ENCODE results near the gene LILRA5. TPM values are rescaled to one million over a fixed set of nuclear protein-coding genes. Genes with fewer than 3 reads are reported as not detected.

LILRA5 gene
- total and polyA plus RNA-seq, 2 donors: 1.5 to 9.2 TPM

DNA sequence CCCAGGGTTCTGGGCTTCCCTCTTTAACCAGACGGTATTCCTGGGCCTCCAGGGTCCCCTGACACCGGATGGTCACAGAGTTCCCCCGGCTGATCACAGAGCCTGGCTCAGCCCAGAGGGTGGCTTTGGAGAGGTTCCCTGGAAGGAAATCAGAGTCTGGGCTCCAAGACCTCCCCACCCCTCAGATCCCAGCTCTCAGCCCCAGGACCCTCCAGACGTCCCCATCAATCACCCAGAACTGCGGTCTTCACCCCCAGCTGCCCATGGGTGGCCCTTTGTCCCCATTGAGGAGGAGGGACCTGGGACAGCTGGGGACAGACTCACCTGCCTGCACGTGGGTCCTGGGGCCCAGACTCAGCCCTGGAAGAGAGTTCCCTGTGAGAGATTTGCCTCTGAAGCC, 955 bp downstream of the LILRA5 start:
- no peaks in the 10 kb centered on the region for H3K36me3 ChIP-seq (ENCODE audit: control insufficient read depth in 2 of 2, insufficient read depth in 2 of 2, low read length in 1 of 2)
- H3K4me3 ChIP-seq (ENCODE audit: low read length in 2 of 2): no peak overlapping the region
- 85% methylated on average over 6 of the region's 6 CpGs for WGBS
- H3K27me3 ChIP-seq (ENCODE audit: control insufficient read depth in 2 of 2, insufficient read depth in 1 of 2, low read length in 1 of 2): peaks cover 0 to 23% of the 10 kb centered on the region in 2 donors
- H3K9me3 ChIP-seq (ENCODE audit: control insufficient read depth in 2 of 2, insufficient read depth in 1 of 2, low read length in 1 of 2): no peaks in the 10 kb centered on the region
- no peak for DNase-seq (ENCODE audit: low read depth in 6 of 9, low spot score in 9 of 9)
- H3K27ac ChIP-seq (ENCODE audit: low read depth in 1 of 2, low read length in 1 of 2): no peak overlapping the region
- peaks cover 0 to 5% of the 10 kb centered on the region in 2 donors for H3K4me1 ChIP-seq (ENCODE audit: control insufficient read depth in 2 of 2, insufficient read depth in 2 of 2, low read length in 2 of 2)

DNA sequence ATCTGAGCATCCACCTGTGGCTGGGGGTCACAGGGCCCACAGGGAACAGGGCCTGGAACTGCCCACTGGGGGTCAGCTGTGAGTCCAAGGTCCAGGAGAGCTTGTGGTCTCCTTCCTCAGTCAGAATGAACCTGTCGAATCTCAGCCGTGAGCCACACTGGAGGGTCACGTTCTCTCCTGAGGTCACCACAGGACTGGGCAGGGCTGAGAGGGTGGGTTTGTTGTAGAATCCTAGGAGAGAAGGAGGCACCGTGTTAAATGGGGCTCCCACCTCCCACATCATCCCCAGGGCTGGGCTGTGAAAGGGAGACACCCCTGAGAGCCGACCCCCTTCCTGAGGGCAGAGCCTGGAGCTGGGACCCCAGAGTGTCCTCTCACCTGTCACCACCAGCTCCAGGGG, 1.5 kb downstream of the LILRA5 start:
- Histone ChIP-seq H3K27ac (ENCODE audit: low read depth in 1 of 2, low read length in 1 of 2) (no peak overlapping the region), H3K4me1 (ENCODE audit: control insufficient read depth in 2 of 2, insufficient read depth in 2 of 2, low read length in 2 of 2) (peaks cover 0 to under 1% of the 10 kb centered on the region in 2 donors)

DNA sequence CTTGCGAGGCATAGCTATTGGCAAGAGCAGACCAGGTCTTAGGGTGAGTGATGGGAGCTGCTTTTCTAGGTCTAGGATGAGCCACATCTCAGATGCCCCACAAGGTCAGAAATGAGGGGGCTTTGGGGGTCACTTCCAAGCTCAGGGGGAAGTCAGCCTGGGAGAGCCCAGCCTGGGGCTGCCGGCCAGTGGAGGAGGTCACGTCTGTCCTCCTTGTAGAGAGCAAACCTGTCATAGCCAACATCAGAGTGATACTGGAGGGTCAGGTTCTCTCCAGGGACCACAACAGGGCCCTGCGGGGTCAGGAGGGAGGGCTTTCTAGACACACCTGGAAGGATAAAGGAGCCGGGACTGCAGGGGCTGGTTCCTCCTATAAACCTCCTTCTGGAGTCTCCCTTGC, 2.4 kb downstream of the LILRA5 start:
- H3K27me3 ChIP-seq (ENCODE audit: control insufficient read depth in 2 of 2, insufficient read depth in 1 of 2, low read length in 1 of 2): peaks cover 0 to 18% of the 10 kb centered on the region in 2 donors
- 83% methylated on average over 5 of the region's 5 CpGs for WGBS
- no peak overlapping the region for H3K27ac ChIP-seq (ENCODE audit: low read depth in 1 of 2, low read length in 1 of 2)
- H3K4me1 ChIP-seq (ENCODE audit: control insufficient read depth in 2 of 2, insufficient read depth in 2 of 2, low read length in 2 of 2): no peaks in the 10 kb centered on the region
- no peaks in the 10 kb centered on the region for H3K36me3 ChIP-seq (ENCODE audit: control insufficient read depth in 2 of 2, insufficient read depth in 2 of 2, low read length in 1 of 2)
- H3K9me3 ChIP-seq (ENCODE audit: control insufficient read depth in 2 of 2, insufficient read depth in 1 of 2, low read length in 1 of 2): no peaks in the 10 kb centered on the region
- no peak for DNase-seq (ENCODE audit: low read depth in 6 of 9, low spot score in 9 of 9)
- no peak overlapping the region for H3K4me3 ChIP-seq (ENCODE audit: low read length in 2 of 2)

More for the DNA sequence above, 1.5 kb downstream of the LILRA5 start:
- DNase-seq (ENCODE audit: low read depth in 6 of 9, low spot score in 9 of 9): no peak
- no peak overlapping the region for H3K4me3 ChIP-seq (ENCODE audit: low read length in 2 of 2)
- peaks cover 0 to 18% of the 10 kb centered on the region in 2 donors for H3K27me3 ChIP-seq (ENCODE audit: control insufficient read depth in 2 of 2, insufficient read depth in 1 of 2, low read length in 1 of 2)
- WGBS: 93% methylated on average over 5 of the region's 5 CpGs
- H3K9me3 ChIP-seq (ENCODE audit: control insufficient read depth in 2 of 2, insufficient read depth in 1 of 2, low read length in 1 of 2): no peaks in the 10 kb centered on the region
- no peaks in the 10 kb centered on the region for H3K36me3 ChIP-seq (ENCODE audit: control insufficient read depth in 2 of 2, insufficient read depth in 2 of 2, low read length in 1 of 2)

- Histone ChIP-seq H3K9me3 (ENCODE audit: control insufficient read depth in 2 of 2, insufficient read depth in 1 of 2, low read length in 1 of 2) (no peaks in the 10 kb centered on the region), H3K36me3 (ENCODE audit: control insufficient read depth in 2 of 2, insufficient read depth in 2 of 2, low read length in 1 of 2) (no peaks in the 10 kb centered on the region), H3K4me3 (ENCODE audit: low read length in 2 of 2) (no peak overlapping the region), H3K27ac (ENCODE audit: low read depth in 1 of 2, low read length in 1 of 2) (no peak overlapping the region), H3K4me1 (ENCODE audit: control insufficient read depth in 2 of 2, insufficient read depth in 2 of 2, low read length in 2 of 2) (no peaks in the 10 kb centered on the region), H3K27me3 (ENCODE audit: control insufficient read depth in 2 of 2, insufficient read depth in 1 of 2, low read length in 1 of 2) (peaks cover 0 to 18% of the 10 kb centered on the region in 2 donors)
- DNase-seq (ENCODE audit: low read depth in 6 of 9, low spot score in 9 of 9): no peak
- 79% methylated on average over 12 of the region's 12 CpGs for WGBS
These were observed 3.2 kb downstream of the LILRA5 start for GRCh38 chr19:54309811-54310210.

DNA sequence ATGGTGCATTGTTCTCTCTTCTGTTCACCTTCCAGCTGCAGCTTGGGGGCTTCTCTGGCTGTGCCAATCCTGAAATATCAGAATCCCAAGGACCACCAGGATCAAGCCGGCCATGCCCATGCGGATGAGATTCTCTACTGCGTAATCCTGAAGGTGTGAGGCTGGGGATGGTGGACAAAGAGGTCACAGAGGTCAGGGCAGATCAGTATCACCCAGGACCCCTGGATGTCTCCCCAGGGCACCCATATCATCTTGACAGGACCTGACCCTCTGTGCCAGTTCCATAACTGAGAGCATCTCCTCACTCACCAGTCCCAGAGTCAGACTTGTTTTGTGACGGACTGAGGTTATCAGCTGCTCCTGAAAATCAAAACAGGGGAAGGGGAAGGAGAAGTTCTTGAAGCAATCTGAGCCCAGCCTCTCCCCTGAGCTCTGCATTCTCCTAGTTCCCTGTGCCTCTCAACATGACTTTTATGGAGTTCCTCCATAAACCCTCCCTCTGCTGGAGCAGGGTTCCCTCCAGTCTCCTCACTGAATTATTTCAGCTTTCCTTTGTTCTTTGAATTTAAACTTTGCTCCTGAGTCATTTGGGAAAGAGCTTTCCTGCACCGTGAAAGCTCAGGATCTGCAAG, 5.5 kb downstream of the LILRA5 start:
- WGBS: 98% methylated on average over 5 of the region's 5 CpGs
- Histone ChIP-seq H3K9me3 (ENCODE audit: control insufficient read depth in 2 of 2, insufficient read depth in 1 of 2, low read length in 1 of 2) (no peaks in the 10 kb centered on the region), H3K27me3 (ENCODE audit: control insufficient read depth in 2 of 2, insufficient read depth in 1 of 2, low read length in 1 of 2) (peaks cover 0 to 10% of the 10 kb centered on the region in 2 donors), H3K36me3 (ENCODE audit: control insufficient read depth in 2 of 2, insufficient read depth in 2 of 2, low read length in 1 of 2) (no peaks in the 10 kb centered on the region), H3K4me3 (ENCODE audit: low read length in 2 of 2) (no peak overlapping the region), H3K27ac (ENCODE audit: low read depth in 1 of 2, low read length in 1 of 2) (no peak overlapping the region), H3K4me1 (ENCODE audit: control insufficient read depth in 2 of 2, insufficient read depth in 2 of 2, low read length in 2 of 2) (peaks cover 3 to 4% of the 10 kb centered on the region in 2 donors)
- no peak for DNase-seq (ENCODE audit: low read depth in 6 of 9, low spot score in 9 of 9)

DNA sequence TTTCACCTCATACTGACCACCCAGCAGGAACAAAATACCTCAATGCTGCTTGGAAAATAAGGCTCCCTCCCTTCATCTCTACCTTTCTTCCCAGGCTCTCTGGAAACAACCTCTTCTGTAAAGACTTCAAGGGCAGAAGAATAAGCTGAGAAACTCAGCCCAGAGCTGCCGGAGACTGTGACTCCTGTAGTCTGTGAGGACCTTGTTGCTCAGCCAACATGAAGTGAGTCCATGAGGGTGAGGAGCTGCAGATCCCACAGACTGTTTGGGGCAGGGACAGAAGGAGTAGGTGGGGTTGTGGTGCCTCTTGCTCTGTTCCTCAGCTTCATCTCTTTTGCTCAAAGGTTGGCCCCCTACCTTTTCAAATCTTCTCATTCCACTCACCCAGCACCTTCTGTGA, 7.8 kb downstream of the LILRA5 start:
- H3K27ac ChIP-seq (ENCODE audit: low read depth in 1 of 2, low read length in 1 of 2): no peak overlapping the region
- no peaks in the 10 kb centered on the region for H3K36me3 ChIP-seq (ENCODE audit: control insufficient read depth in 2 of 2, insufficient read depth in 2 of 2, low read length in 1 of 2)
- 85% methylated on average over 1 of the region's 1 CpG for WGBS
- H3K4me1 ChIP-seq (ENCODE audit: control insufficient read depth in 2 of 2, insufficient read depth in 2 of 2, low read length in 2 of 2): peaks cover 3 to 4% of the 10 kb centered on the region in 2 donors
- no peak for DNase-seq (ENCODE audit: low read depth in 6 of 9, low spot score in 9 of 9)
- no peaks in the 10 kb centered on the region for H3K9me3 ChIP-seq (ENCODE audit: control insufficient read depth in 2 of 2, insufficient read depth in 1 of 2, low read length in 1 of 2)
- H3K27me3 ChIP-seq (ENCODE audit: control insufficient read depth in 2 of 2, insufficient read depth in 1 of 2, low read length in 1 of 2): no peaks in the 10 kb centered on the region
- H3K4me3 ChIP-seq (ENCODE audit: low read length in 2 of 2): no peak overlapping the region

DNA sequence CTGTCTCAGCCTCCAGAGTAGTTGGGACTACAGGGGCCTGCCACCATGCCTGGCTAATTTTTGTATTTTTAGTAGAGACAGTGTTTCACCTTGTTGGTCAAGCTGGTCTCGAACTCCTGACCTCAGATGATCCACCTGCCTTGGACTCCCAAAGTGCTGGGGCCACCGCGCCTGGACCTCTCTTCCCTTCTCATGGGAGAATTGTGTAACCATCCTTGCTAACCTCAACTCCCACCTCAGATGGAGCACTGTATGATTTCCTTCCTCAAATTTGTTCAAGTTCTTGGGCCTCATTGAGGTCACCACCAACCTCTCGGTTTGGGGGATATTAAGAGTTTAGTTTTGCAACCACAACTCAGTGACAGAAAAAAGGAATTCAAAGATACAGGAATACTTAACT, 10.7 kb downstream of the LILRA5 start:
- 22% methylated on average over 4 of the region's 4 CpGs for WGBS

GRCh38 chr19:54299515-54299914, 13.5 kb downstream of the LILRA5 start:
- Histone ChIP-seq H3K36me3 (ENCODE audit: control insufficient read depth in 2 of 2, insufficient read depth in 2 of 2, low read length in 1 of 2) (no peaks in the 10 kb centered on the region), H3K9me3 (ENCODE audit: control insufficient read depth in 2 of 2, insufficient read depth in 1 of 2, low read length in 1 of 2) (no peaks in the 10 kb centered on the region), H3K27me3 (ENCODE audit: control insufficient read depth in 2 of 2, insufficient read depth in 1 of 2, low read length in 1 of 2) (peaks cover 0 to 7% of the 10 kb centered on the region in 2 donors), H3K27ac (ENCODE audit: low read depth in 1 of 2, low read length in 1 of 2) (no peak overlapping the region), H3K4me1 (ENCODE audit: control insufficient read depth in 2 of 2, insufficient read depth in 2 of 2, low read length in 2 of 2) (peaks cover 3 to 4% of the 10 kb centered on the region in 2 donors), H3K4me3 (ENCODE audit: low read length in 2 of 2) (no peak overlapping the region)
- 94% methylated on average over 5 of the region's 5 CpGs for WGBS
- no peak for DNase-seq (ENCODE audit: low read depth in 6 of 9, low spot score in 9 of 9)

More for the DNA sequence above, 10.7 kb downstream of the LILRA5 start:
- Histone ChIP-seq H3K9me3 (ENCODE audit: control insufficient read depth in 2 of 2, insufficient read depth in 1 of 2, low read length in 1 of 2) (no peaks in the 10 kb centered on the region), H3K27me3 (ENCODE audit: control insufficient read depth in 2 of 2, insufficient read depth in 1 of 2, low read length in 1 of 2) (peaks cover 0 to 7% of the 10 kb centered on the region in 2 donors), H3K27ac (ENCODE audit: low read depth in 1 of 2, low read length in 1 of 2) (no peak overlapping the region), H3K4me1 (ENCODE audit: control insufficient read depth in 2 of 2, insufficient read depth in 2 of 2, low read length in 2 of 2) (peaks cover 3 to 4% of the 10 kb centered on the region in 2 donors), H3K36me3 (ENCODE audit: control insufficient read depth in 2 of 2, insufficient read depth in 2 of 2, low read length in 1 of 2) (no peaks in the 10 kb centered on the region), H3K4me3 (ENCODE audit: low read length in 2 of 2) (no peak overlapping the region)
- DNase-seq (ENCODE audit: low read depth in 6 of 9, low spot score in 9 of 9): no peak

DNA sequence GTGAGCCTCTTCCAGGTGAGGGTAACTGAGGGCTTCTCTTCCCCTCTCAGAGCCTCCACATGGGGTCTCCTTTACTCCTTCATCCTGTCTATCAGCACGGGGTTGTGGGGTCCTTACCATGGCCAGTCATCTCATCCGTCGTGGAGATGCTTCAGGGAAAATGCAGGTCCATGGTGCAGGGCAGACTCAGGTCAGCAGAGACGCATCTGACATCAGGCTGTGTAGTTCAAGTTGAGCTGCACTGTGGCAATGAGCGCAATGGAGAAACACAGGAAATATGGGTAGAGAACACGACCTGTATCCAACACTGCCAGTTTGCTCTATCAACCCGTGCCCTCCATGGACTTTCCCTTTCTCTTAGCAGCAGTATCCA, 13.9 kb downstream of the LILRA5 start:
- no peak for DNase-seq (ENCODE audit: low read depth in 6 of 9, low spot score in 9 of 9)
- Histone ChIP-seq H3K27me3 (ENCODE audit: control insufficient read depth in 2 of 2, insufficient read depth in 1 of 2, low read length in 1 of 2) (peaks cover 0 to 7% of the 10 kb centered on the region in 2 donors), H3K9me3 (ENCODE audit: control insufficient read depth in 2 of 2, insufficient read depth in 1 of 2, low read length in 1 of 2) (no peaks in the 10 kb centered on the region), H3K4me1 (ENCODE audit: control insufficient read depth in 2 of 2, insufficient read depth in 2 of 2, low read length in 2 of 2) (no peaks in the 10 kb centered on the region), H3K27ac (ENCODE audit: low read depth in 1 of 2, low read length in 1 of 2) (no peak overlapping the region), H3K36me3 (ENCODE audit: control insufficient read depth in 2 of 2, insufficient read depth in 2 of 2, low read length in 1 of 2) (no peaks in the 10 kb centered on the region), H3K4me3 (ENCODE audit: low read length in 2 of 2) (no peak overlapping the region)
- WGBS: 63% methylated on average over 7 of the region's 7 CpGs
